Dedifferentiated amniotic fluid mesenchymal stem cell (primary cell): ENCODE data around the gene SDK1.

Experiments
- DNase-seq: peaks from one replicate; pipeline ENCODE4 v3.0.0-alpha.2; 2016; ENCODE audit errors: extremely low spot score

Gene SDK1

DNA sequence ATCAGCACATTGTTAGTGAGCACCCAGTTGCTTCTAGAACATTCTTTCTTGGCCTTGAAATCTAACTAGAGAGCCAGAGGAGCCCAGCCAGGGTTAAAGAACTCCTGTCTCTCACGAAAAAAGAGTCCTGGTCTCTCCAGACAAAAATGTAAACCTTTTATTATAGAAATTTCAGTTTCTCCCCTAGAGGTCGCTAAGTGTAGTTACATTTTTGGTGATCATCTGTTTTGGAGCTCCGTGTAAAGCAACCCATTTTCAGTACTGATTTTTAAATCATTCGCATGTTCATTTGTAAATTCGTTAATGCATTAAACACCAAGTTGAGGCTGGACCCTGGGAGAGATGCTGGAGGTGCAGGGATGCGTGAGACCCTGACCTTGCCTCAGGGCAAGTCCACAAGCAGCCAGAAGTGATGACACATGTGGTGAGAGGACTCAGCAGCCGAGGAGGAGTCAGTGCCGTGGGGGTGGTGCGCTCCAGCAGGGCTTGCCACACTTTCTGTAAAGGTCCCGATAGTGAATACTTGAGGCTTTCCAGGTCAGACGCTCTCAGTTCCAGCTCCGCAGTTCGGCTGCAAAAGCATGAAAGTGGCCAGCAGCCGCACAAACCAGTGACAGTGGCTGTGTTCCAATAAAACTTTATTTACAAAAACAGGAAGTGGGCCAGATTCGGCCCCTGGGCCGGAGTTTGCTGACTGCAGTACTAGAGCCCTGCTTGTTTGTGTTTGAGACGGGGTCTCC is 802.5 kb downstream of the SDK1 start:
- DNase-seq: no peak

DNA sequence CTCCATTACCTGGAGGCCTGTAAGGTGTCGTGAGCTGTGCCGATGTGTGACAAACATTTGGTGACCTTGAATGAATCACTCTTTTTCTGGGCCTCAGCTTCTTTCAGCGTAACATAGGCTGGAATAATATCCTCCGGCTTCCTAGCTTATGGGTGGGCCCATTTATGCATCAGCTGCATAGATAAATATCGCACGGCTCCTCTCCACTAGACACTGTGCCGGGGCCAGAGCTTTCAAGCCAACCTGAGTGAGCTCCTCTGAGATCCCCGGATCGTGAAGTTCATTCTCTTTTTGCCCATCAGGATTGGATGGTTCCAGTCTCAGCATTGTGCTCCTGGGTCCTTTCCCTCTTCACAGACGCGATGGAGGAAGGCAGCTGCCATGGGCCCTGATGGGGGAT is 806.8 kb downstream of the SDK1 start:
- no peak for DNase-seq

DNA sequence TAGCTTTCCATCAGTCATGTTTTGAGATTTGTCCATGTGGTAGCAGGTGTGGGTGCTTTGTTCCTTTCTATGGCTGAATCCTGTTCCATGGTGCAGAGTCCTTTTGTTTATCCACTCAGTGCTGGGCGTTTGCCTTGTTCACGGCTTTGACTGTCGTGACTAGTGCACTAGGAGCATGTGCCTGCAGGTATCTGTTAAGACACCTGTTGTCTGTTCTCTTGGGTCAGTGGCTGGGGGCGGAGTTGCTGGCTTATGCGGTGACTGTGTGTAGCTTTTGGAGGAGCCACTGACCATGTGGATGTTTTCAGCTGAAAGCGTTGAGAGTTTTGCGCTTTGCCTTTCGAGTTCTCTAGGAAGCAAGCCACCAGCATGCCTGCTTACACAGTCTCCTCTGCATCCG is 807.9 kb downstream of the SDK1 start:
- DNase-seq: no peak

DNA sequence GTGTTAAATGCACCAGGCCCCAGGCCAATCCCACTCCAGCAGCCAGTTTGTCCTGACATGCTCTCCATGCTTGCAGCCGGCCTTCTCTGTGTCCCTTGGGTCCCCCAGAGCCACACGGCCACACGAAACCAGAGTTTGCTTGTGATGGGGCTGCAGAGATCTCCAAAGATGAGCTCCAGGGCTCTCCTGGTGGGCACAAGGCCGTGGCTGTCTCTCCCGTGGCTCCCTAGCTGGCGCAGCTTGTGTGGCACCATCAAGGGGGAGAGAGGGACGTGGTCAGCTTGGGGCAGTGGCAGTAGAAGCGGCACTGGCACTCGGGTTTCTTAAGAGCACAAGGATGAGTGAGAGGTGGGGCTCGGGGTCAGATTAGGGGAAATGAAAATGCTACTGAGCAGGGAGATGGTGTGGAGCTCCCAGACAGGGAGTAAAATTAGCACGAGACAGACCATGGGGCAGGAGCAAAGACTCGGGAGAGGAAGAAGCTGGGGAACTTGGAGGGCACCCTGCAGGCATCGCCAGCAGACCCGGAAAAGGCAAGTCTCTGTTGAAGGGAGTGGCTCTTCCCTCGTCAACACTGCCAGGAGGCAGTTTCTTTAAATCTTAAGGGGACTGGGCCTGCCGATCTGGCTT is 808.5 kb downstream of the SDK1 start:
- no peak for DNase-seq

DNA sequence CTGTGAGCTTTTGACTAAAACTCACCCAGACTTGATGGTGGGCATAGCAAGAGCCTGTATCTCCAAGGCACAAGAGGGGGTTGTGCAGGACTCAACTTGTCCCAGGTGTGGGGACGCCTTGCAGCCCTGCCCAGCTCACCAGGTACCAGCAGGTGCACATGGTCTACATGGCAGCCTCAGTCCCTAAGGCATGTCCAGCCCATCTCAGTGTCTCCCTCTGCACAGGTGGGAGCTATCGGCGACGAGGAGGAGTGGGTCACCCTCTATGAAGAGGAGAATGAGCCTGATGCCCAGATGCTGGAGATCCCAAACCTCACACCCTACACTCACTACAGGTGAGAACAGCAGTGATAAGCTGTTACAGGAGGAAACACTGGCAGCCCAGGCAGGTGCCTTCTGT is 809.4 kb downstream of the SDK1 start:
- DNase-seq: no peak

DNA sequence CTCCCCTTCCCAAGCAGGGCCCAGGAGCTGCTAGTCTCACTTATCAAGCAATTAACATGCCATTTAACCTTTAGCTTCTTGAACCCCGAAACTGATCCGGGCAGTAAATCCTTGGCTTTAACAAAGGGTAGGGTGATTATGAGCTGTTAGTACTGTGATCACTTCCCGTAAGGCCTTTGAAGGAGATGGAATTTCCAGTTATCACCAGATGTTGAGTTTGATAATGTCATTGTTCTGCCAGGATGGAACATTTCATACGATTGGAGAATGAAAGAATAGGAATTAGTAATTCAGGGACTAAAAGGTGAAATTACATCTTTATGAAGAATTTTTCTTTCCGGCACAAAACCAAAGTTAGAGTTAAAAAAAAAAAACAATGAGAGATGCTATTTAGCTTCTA is 810.1 kb downstream of the SDK1 start:
- DNase-seq: no peak

DNA sequence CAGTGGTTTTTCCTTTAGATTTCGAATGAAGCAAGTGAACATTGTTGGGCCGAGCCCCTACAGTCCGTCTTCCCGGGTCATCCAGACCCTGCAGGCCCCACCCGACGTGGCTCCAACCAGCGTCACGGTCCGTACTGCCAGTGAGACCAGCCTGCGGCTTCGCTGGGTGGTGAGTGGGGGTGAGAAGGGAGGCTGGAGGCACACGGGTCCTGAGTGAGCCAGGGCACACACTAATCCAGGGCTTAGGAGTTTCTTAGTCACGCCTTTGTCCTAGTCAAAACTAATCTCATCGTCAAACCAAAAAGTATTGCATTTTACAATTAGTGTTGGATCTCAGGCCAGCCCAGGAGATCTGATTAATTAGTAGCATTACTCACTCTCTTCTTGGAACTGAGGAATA is 812.2 kb downstream of the SDK1 start:
- DNase-seq: no peak

DNA sequence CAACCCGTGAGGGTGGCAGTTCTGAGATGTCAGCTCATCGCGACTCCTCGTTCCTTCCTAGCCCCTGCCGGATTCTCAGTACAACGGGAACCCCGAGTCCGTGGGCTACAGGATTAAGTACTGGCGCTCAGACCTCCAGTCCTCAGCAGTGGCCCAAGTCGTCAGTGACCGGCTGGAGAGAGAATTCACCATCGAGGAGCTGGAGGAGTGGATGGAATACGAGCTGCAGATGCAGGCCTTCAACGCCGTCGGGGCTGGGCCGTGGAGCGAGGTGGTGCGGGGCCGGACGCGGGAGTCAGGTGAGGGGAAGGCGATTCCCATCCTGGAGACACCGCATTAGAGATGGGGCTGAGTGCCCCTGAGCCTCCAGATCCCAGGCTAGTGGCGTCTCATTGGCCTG is 812.9 kb downstream of the SDK1 start:
- no peak for DNase-seq

DNA sequence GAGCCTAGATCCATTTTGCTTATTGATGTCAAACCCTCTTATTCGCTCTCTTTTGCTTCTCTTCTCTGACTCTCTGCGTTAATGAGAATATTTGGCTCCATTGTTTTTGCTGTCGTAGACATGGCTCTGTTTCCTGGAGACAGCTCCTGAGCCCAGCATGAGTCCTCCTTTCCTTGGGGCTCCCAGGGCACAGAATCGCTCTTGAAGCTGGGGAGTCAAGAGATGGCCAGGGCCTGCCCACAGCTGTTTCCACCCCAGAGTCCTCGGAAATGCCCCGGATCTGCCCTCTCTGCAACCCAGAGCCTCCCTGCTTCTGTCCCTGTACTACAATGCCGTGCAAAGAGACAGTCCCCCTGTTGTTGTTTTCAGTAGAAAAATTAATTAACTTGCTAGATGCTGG is 814.4 kb downstream of the SDK1 start:
- DNase-seq: no peak

DNA sequence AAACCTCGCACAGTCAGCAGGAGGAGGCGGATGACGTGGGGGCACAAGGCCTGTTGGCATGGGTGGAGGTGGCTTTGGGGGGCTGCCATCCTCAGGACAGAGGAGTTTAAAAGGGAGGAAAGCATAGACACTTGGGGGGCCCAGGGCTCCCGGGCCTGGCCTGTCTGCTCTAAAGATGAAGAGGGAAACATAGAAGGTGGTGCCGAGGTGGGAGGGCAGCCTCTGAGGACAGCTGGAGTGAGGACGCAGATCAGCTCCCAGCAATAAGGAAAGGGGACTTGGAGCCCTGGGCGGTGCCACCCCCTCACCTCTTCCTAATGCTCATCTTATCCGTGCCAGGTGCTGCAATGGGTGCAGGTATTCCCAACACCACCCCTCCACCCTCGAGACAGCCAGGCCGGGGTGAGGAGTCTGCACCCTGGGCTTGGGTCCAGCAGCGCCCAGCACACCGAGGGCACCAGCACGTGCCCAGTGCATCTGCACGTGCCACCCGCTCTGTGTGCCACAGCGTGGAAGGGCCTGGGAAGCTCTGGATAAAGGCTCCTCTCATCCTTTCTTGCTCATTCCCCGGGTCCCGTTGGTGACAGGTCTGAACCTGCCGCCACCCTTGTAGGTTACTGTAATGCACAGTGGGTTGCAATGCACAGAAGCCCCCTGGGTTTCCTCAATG is 815.0 kb downstream of the SDK1 start:
- DNase-seq: no peak

DNA sequence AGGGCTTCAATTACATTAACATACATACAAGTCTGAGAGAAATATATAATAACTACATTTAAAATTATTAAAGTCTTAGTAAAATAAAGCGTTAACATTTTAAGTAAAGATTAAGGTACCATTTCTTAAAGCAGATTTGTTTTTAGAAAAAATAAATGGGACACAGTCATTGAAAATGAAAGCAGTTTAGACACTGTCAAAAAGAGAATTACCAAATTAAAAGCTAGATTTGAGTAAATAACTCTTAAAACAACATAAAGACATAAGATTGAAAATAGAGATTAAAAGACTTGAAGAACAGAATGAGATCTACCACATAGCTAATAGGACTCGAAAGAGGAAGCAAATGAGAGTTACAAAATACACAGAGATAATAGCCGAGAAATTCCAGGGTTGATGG is 818.8 kb downstream of the SDK1 start:
- no peak for DNase-seq

DNA sequence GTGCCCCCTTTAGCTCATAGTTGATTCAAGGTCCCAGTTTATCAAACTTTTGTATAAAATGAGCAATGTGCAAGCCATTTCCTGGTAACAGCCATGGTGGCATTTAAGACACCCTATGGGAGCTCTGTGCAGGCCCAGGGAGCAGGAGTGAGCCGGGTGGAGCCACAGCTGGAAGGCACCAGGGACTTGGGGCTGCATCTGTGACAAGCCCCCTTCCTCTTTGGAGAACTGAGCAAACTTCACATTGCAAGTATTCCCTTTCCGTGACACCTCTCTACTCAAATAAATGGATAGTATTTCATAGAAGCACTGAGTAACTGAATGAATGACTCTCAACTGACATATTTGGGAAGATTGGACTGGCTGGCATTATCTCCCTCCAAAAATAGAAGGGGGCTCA is 822.3 kb downstream of the SDK1 start:
- DNase-seq: no peak

DNA sequence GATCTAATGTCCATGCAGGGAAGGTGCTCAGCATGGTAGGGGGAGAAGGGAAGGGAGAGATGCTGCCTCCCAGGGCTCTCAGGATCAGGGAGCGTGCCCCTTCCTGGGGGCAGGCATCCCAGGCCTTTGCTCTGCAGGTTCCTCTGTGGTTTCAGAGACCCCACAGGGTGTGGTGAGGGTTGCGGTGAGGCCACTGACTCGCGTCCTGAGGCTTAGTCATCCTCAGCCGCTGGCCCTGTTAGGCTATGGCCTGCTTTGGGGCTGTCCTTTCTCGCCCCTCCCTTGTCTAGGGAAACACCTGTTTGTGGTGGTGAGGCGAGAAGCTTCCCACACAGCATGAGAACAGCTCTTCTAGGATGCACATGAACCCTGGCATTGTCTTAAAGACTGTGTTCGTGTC is 822.8 kb downstream of the SDK1 start:
- DNase-seq: no peak

DNA sequence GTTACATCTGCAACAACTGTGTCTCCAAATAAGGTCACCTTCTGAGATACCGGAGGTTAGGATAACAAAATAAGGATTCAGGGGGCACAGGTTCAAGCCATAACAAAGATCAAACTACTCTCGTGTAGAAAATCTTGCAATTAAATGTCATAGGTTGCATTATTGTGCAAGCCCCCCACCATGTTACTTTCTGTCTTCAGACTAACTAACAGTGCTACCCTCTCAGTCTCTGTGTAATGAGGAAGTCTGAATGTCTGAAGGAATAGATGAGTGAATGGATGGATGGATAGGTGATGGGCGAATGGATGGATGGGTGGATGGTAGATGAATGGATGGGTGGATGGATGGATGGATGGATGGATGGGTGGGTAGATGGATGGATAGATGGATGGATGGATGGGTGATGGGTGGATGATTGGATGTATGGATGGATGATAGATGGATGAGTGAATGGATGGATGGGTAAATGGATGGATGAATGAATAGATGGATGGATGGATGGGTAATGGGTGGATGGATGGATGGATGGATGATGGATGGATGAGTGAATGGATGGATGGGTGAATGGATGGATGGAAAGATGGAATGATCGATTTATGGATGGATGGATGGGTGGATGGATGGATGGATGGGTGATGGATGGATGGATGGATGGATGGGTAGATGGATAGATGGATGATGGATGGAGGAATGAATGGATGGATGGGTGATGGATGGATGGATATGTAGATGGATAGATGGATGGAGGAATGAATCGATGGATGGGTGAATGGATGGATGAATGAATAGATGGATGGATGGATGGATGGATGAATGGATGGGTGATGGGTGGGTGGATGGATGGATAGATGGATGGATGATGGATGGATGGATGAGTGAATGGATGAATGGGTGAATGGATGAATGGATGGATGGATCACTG is 823.8 kb downstream of the SDK1 start:
- DNase-seq: no peak

DNA sequence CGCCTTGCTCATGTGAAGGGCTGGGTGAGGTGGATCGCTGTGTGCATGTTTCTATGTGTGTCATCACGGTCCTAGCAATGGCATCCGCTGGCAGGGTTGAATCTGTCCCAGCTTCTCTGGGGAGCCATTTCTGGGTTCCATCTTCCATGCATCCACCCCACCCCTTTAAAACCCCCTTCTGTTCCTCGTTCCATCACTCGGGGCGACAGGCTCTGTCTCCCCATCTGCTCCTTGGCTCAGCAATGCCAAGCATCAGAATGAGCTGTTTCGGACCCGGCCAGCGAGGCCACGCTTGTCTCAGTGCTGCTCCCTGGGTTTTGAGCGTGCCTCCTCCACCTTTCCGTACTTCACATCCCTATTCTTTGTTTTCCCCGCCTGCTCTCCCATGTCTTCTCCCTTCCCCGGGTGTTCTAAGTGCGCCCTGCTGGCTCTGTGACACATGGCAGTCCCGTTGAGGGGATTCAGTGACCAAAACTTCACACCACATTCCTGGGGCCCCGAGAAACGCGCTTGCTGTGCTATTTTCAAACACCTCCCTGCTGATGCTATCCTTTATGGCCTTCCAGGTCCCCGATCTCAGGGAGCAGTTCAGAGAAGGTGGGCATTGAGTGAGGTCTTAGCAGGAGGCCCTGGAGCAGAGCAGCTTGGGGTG is 827.0 kb downstream of the SDK1 start:
- no peak for DNase-seq

DNA sequence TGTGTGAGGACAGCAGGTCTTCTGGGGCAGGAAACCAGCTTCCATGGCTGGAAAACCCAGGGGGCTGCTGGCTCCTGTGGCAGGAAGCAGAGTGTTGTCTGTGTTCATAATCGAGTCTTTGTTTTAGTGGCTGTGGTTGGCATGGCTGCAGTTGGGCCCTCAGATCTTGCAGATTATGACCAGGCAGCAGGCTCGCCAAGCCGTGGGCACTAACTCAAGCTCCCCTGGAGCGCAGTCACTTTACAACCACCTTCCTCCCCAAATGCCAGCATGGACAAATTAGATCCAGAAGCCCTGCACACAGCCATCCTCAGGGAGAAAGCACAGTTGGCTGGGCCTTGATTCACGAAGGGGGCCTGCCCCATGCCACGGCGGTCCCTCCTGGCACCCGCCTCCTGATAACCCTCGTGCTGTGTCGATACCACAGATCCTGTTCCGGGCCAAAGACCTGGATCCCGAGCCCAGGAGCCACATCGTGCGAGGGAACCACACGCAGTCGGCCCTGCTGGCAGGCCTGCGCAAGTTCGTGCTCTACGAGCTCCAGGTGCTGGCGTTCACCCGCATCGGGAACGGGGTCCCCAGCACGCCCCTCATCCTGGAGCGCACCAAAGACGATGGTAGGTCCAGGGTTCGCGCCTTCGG is 828.5 kb downstream of the SDK1 start:
- DNase-seq: no peak

DNA sequence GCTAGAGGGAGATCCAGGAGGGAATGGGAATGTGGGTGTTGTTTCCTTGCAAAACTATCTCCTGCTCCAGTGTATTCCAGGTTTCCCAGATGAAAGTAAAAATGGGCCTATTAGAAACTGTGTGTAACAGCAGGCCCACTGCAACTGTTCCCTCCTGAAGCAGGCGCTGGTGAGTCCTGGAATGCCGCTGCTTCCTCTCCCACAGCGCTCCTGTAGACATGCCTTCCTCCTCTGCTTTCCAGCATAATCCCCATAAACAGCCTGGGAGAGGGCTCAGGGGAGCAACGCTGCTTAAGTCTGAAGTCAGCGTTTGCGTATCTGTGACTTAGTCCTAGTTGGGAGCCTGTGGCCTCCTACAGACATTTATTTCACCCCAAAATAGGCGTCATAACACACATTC is 830.0 kb downstream of the SDK1 start:
- no peak for DNase-seq

DNA sequence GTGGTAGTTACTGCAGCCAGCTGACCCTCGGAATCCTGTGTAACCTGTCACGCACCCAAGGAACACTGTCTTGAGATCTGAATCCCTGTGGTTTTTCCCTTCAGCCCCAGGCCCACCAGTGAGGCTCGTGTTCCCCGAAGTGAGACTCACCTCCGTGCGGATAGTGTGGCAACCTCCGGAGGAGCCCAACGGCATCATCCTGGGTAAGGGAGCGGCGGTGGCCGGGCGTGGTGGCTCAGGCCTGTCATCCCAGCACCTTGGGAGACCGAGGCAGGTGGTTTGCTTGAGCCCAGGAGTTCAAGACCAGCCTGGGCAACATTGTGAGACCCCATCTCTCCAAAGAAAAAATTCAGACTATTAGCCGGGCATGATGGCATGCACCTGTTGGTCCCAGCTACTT is 831.2 kb downstream of the SDK1 start:
- DNase-seq: no peak

DNA sequence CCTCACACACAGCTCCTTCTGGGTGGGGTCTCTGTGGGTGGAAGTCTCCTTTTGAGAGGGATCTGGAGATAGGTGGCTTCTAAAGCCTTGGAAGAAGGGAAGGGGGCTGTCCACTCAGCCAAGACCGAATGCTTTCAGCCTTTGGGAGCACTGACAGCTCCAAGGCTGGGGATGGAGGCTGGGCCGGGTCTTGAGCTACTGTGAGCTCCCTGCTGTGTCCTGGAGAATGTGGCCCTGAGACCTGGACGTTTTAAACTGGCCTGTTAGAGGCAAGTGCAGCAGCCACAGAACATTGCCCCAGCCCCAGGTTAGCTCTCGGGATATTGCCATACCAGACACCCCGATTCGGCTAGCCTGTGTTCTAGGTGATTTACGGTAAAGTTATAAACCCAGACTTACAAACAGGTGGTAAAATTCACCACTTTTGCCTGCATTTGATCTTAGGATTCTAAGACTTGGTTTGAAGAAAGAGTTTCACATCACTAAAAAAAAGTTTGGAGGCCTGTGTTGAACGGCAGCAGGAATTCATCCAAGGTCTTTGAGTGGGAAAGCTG is 832.5 kb downstream of the SDK1 start:
- no peak for DNase-seq

DNA sequence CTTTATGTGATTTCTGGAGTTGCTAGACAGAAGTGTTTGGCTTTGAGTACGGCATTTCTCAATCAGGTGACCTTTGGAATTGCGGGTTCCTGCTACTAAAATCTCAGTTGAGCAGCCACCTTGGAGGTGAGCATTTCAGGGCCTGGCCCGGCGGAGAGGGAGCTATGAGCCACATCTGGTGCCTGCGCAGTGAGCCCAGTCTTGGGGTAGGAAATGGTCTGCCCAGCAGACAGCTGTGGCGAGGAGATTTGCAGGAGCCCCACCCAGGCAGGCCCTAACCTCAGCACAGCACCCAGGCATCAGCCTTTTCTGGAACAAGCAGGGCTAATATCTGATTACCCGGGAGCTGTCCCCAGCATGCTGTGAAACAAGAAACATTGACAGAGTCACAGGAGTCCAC is 833.2 kb downstream of the SDK1 start:
- DNase-seq: no peak

DNA sequence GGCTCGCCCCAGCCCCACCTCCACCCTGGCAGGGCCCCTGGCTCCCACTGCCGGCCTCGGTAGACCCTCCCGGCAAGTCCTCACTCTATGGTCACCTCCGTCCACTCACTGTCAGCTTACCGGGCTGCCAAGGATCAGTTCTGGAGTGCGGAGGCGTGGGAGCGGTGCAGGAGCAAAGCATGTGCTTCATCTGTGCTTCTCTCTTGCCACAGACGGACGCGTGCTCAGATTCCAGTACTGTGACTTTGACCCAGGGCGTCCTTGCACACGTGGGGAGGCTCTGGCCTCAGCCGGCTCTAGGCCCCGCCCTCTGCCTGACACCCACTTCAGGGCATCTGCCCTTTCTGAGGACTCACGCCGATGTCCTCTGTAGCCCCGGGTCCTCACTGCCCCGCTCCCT is 833.6 kb downstream of the SDK1 start:
- no peak for DNase-seq
